GM12878 (cell line): ENCODE measurements around the gene SULT1A3. TPM values are rescaled to one million over a fixed set of nuclear protein-coding genes. Genes with fewer than 3 reads are reported as not detected.

ENCODE experiments used
- ASH2L ChIP-seq: fragments of 300-600, 200-600 bp; sonication (generic); IDR thresholded peaks from 2 replicates; pipeline ENCODE4 v1.6.1; 2017; ENCODE audit warnings: low read depth, mild to moderate bottlenecking, borderline replicate concordance
- BMI1 ChIP-seq: fragments of 450-650 bp; IDR thresholded peaks from 2 replicates; pipeline ENCODE4 v1.6.1; 2016; ENCODE audit warnings: mild to moderate bottlenecking, moderate library complexity, borderline replicate concordance
- CBX5 ChIP-seq: sonication (generic); IDR thresholded peaks from 2 replicates; pipeline ENCODE4 v1.6.1; 2016; ENCODE audit warnings: low read depth, moderate library complexity, mild to moderate bottlenecking, inconsistent platforms
- CHD2 ChIP-seq: IDR thresholded peaks from 2 replicates; pipeline ENCODE4 v1.6.1; 2011; ENCODE audit warnings: low read depth, low read length, improper control_type of control experiment, borderline replicate concordance
- EGR1 ChIP-seq, 2 experiments: IDR thresholded peaks; 1 replicate in 1 of 2; 2 replicates in 1 of 2; pipeline ENCODE4 v1.6.1; 2011 to 2012; ENCODE audit warnings: low read depth in 2 of 2, low read length in 2 of 2, borderline replicate concordance in 1 of 2, mild to moderate bottlenecking in 1 of 2, moderate library complexity in 1 of 2
- FOXM1 ChIP-seq: IDR thresholded peaks from 2 replicates; pipeline ENCODE4 v1.6.1; 2012; ENCODE audit warnings: low read depth, mild to moderate bottlenecking, inconsistent platforms, low read length, moderate library complexity
- IKZF1 ChIP-seq: fragments of 450-650 bp; conservative IDR thresholded peaks from 2 replicates; pipeline ENCODE4 v1.6.1; 2017; ENCODE audit warnings: antibody characterized with exemption, mild to moderate bottlenecking
- KDM1A ChIP-seq: fragments of 200-600 bp; sonication (generic); IDR thresholded peaks from 2 replicates; pipeline ENCODE4 v1.6.1; 2016; ENCODE audit warnings: borderline replicate concordance
- MEF2A ChIP-seq: IDR thresholded peaks from 2 replicates; pipeline ENCODE4 v1.6.1; 2011; ENCODE audit warnings: low read depth, mild to moderate bottlenecking, low read length, moderate library complexity; ENCODE audit not compliant: insufficient read depth
- MEF2B ChIP-seq: fragments of 450-650 bp; IDR thresholded peaks from 2 replicates; pipeline ENCODE4 v1.6.1; 2018; ENCODE audit warnings: mild to moderate bottlenecking, moderate library complexity; ENCODE audit not compliant: partially characterized antibody, poor library complexity, severe bottlenecking
- MTA3 ChIP-seq: IDR thresholded peaks from 2 replicates; pipeline ENCODE4 v1.6.1; 2012; ENCODE audit warnings: low read length, inconsistent platforms, borderline replicate concordance
- MYC ChIP-seq: IDR thresholded peaks from 2 replicates; pipeline ENCODE4 v1.6.1; 2011; ENCODE audit warnings: mild to moderate bottlenecking, low read length, moderate library complexity, inconsistent platforms; ENCODE audit not compliant: insufficient read depth, insufficient replicate concordance, insufficient read length, severe bottlenecking
- RELA ChIP-seq: fragments of 450-650 bp; IDR thresholded peaks from 2 replicates; pipeline ENCODE4 v1.8.0; 2014; ENCODE audit warnings: borderline replicate concordance; ENCODE audit not compliant: partially characterized antibody
- SP1 ChIP-seq: IDR thresholded peaks from one replicate; pipeline ENCODE4 v1.6.1; 2011; ENCODE audit warnings: low read depth, low read length
- SPI1 ChIP-seq: IDR thresholded peaks from 2 replicates; pipeline ENCODE4 v1.6.1; 2011; ENCODE audit warnings: low read depth, mild to moderate bottlenecking, low read length, moderate library complexity, borderline replicate concordance; ENCODE audit not compliant: insufficient read depth
- SREBF2 ChIP-seq: IDR thresholded peaks from 2 replicates; pipeline ENCODE4 v1.6.1; 2012; ENCODE audit warnings: mild to moderate bottlenecking, low read length
- SRF ChIP-seq, 2 experiments: IDR thresholded peaks; 2 replicates each; pipeline ENCODE4 v1.6.1; 2011; ENCODE audit warnings: low read depth in 2 of 2, low read length in 2 of 2, mild to moderate bottlenecking in 1 of 2, moderate library complexity in 1 of 2
- TAF1 ChIP-seq: IDR thresholded peaks from 2 replicates; pipeline ENCODE4 v1.6.1; 2011; ENCODE audit warnings: mild to moderate bottlenecking, low read depth, low read length, borderline replicate concordance
- TCF12 ChIP-seq: IDR thresholded peaks from 2 replicates; pipeline ENCODE4 v1.6.1; 2011; ENCODE audit warnings: low read depth, mild to moderate bottlenecking, low read length
- WRNIP1 ChIP-seq: IDR thresholded peaks from 2 replicates; pipeline ENCODE4 v1.6.1; 2011; ENCODE audit warnings: low read depth, low read length, improper control_type of control experiment, borderline replicate concordance
- polyA plus RNA-seq, 11 experiments: library from polyadenylated mRNA; depleted of rRNA in 4 of 11; unstranded in 6 of 11; stranded (reverse) in 5 of 11; fragments of >200 nt; fragmentation: Nextera tagmentation in 4 of 11; fragmentation: Illumina TruSeq in 1 of 11; extraction: Ambion mirVana in 4 of 11; extraction: Trizol in 1 of 11; gene quantifications; 1 replicate in 1 of 11; 2 replicates in 10 of 11; pipeline versions ENCODE4 v1.2.1 to v1.2.3, GENCODE V29; 2011 to 2016; ENCODE audit warnings: inconsistent platforms in 2 of 11, missing spikeins in 2 of 11, low read depth in 1 of 11
- total RNA-seq, 4 experiments: library from RNA; depleted of rRNA in 3 of 4; stranded (reverse); fragments of >200 nt in 3 of 4; fragmentation: Illumina TruSeq in 1 of 4; extraction: Trizol in 1 of 4; gene quantifications; 2 replicates each; pipeline versions ENCODE4 v1.2.1 to v1.2.3, GENCODE V29; 2013 to 2021
- TF ChIP-seq, protein P1 (sequence below): IDR thresholded peaks from 2 replicates; pipeline ENCODE4 v1.6.1; 2012; ENCODE audit warnings: low read depth, low read length, improper control_type of control experiment
- TF ChIP-seq, protein P2 (sequence below): IDR thresholded peaks from 2 replicates; pipeline ENCODE4 v1.6.1; 2011; ENCODE audit warnings: low read depth, mild to moderate bottlenecking, low read length, moderate library complexity, borderline replicate concordance; ENCODE audit errors: extremely low read depth
- TF ChIP-seq, protein P3 (sequence below): fragments of 150-350 bp; IDR thresholded peaks from 2 replicates; pipeline ENCODE4 v1.6.1; 2016; ENCODE audit warnings: low read depth, low read length
- TF ChIP-seq, protein P4 (sequence below): IDR thresholded peaks from 2 replicates; pipeline ENCODE4 v1.6.1; 2011; ENCODE audit warnings: mild to moderate bottlenecking, low read depth, low read length, moderate library complexity; ENCODE audit not compliant: insufficient replicate concordance

The SULT1A3 gene
- total and polyA plus RNA-seq, 10 of the 15 experiments (the other 5 are each of a cell fraction or from before 2014, with no cell fraction given) = 3.3 to 15.8 (median 6.2) TPM

DNA sequence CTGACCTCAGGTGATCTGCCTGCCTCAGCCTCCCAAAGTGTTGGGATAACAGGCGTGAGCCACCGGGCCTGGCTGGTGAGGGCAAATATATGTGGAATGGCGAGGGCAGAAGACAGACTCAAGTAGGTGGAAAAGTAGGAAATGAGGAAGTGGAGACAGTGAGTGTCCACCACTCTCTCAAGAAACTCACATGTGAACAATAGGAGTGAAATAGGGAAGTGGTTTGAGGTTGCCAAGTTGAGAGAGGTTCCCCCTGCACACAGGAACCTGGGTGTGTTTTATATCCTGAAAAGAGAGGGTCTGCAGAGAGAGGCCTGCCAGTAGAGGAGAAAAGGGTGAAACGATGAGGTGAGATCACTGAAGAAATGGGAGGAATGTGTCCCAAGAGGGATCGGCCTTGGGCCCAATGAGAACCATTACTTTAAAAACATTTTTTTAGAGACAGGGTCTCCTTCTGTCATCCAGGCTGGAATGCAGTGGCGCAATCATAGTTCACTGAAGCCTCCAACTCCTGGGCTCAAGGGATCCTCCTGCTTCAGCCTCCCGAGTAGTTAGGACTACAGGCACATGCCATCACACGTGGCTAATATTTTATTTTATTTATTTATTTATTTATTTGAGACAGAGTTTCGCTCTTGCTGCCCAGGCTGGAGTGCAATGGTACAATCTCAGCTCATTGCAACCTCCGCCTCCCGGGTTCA, 32.7 kb upstream of the SULT1A3 start (continued):
- TF ChIP-seq TCF12 (0 out of 2 replicates have a peak, but pooled peaks have one; percentile 36), MYC (no peak), MTA3 (no peak), KDM1A (no peak), EGR1 (IDR thresholded peaks at IDR 0.05; ENCODE audit: borderline replicate concordance in 1 of 2, low read depth in 2 of 2, low read length in 2 of 2) (no peak), TAF1 (no peak), WRNIP1 (no peak), MEF2A (no peak), SP1 (no peak), CBX5 (peak; percentile 58; the same call in 1 of the 2 replicates), SREBF2 (no peak), BMI1 (peak; percentile 77; the same call in 1 of the 2 replicates), MEF2B (peak; percentile 57), CHD2 (no peak), SPI1 (peak; percentile 99), FOXM1 (0 out of 2 replicates have a peak, but pooled peaks have one; percentile 22), IKZF1 (peak; percentile 98), RELA (no peak), SRF (IDR thresholded peaks at IDR 0.05; ENCODE audit: low read depth in 2 of 2, low read length in 2 of 2) (no peak), ASH2L (no peak)
- TF ChIP-seq, protein P1, sequence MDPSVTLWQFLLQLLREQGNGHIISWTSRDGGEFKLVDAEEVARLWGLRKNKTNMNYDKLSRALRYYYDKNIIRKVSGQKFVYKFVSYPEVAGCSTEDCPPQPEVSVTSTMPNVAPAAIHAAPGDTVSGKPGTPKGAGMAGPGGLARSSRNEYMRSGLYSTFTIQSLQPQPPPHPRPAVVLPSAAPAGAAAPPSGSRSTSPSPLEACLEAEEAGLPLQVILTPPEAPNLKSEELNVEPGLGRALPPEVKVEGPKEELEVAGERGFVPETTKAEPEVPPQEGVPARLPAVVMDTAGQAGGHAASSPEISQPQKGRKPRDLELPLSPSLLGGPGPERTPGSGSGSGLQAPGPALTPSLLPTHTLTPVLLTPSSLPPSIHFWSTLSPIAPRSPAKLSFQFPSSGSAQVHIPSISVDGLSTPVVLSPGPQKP = no peak
- TF ChIP-seq, protein P2, sequence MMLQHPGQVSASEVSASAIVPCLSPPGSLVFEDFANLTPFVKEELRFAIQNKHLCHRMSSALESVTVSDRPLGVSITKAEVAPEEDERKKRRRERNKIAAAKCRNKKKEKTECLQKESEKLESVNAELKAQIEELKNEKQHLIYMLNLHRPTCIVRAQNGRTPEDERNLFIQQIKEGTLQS = no peak
- TF ChIP-seq, protein P3, sequence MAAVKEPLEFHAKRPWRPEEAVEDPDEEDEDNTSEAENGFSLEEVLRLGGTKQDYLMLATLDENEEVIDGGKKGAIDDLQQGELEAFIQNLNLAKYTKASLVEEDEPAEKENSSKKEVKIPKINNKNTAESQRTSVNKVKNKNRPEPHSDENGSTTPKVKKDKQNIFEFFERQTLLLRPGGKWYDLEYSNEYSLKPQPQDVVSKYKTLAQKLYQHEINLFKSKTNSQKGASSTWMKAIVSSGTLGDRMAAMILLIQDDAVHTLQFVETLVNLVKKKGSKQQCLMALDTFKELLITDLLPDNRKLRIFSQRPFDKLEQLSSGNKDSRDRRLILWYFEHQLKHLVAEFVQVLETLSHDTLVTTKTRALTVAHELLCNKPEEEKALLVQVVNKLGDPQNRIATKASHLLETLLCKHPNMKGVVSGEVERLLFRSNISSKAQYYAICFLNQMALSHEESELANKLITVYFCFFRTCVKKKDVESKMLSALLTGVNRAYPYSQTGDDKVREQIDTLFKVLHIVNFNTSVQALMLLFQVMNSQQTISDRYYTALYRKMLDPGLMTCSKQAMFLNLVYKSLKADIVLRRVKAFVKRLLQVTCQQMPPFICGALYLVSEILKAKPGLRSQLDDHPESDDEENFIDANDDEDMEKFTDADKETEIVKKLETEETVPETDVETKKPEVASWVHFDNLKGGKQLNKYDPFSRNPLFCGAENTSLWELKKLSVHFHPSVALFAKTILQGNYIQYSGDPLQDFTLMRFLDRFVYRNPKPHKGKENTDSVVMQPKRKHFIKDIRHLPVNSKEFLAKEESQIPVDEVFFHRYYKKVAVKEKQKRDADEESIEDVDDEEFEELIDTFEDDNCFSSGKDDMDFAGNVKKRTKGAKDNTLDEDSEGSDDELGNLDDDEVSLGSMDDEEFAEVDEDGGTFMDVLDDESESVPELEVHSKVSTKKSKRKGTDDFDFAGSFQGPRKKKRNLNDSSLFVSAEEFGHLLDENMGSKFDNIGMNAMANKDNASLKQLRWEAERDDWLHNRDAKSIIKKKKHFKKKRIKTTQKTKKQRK = no peak
- TF ChIP-seq, protein P4, sequence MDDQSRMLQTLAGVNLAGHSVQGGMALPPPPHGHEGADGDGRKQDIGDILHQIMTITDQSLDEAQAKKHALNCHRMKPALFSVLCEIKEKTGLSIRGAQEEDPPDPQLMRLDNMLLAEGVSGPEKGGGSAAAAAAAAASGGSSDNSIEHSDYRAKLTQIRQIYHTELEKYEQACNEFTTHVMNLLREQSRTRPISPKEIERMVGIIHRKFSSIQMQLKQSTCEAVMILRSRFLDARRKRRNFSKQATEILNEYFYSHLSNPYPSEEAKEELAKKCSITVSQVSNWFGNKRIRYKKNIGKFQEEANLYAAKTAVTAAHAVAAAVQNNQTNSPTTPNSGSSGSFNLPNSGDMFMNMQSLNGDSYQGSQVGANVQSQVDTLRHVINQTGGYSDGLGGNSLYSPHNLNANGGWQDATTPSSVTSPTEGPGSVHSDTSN = no peak
